Mesenchymal stem cell (in vitro differentiated cells and primary cell): Measurements from ENCODE around the gene RRP1B.
"Not testable (repeated sequence)": the region's sequence is repeated elsewhere in the genome, so short reads cannot be mapped to it uniquely, and the experiment has no call there.

Source experiments
- DNase-seq: peaks from one replicate; pipeline ENCODE4 v3.0.0-alpha.2; 2013
- H2AFZ ChIP-seq: one replicate; pipeline ENCODE4 v1.6.1; 2013; ENCODE audit warnings: low read depth, mild to moderate bottlenecking, control low read depth, inconsistent platforms, low read length, moderate library complexity
- H2AK5ac ChIP-seq: 2 replicates; pipeline ENCODE4 v1.6.1; 2013; ENCODE audit warnings: low read length, moderate library complexity, mild to moderate bottlenecking, inconsistent platforms; ENCODE audit not compliant: severe bottlenecking
- H2BK120ac ChIP-seq: one replicate; pipeline ENCODE4 v1.6.1; 2013; ENCODE audit warnings: low read depth, mild to moderate bottlenecking, inconsistent platforms, low read length, moderate library complexity
- H2BK12ac ChIP-seq, 2 experiments: one replicate each; pipeline ENCODE4 v1.6.1; 2013; ENCODE audit warnings: inconsistent platforms in 2 of 2, low read length in 2 of 2, mild to moderate bottlenecking in 2 of 2, moderate library complexity in 2 of 2, control low read depth in 1 of 2
- H2BK15ac ChIP-seq: one replicate; pipeline ENCODE4 v1.6.1; 2013; ENCODE audit warnings: mild to moderate bottlenecking, low read depth, inconsistent platforms; ENCODE audit not compliant: poor library complexity, severe bottlenecking
- H2BK5ac ChIP-seq: 2 replicates; pipeline ENCODE4 v1.6.1; 2013; ENCODE audit warnings: low read depth, mild to moderate bottlenecking, low read length, control low read depth, inconsistent platforms; ENCODE audit not compliant: poor library complexity, severe bottlenecking
- H3K14ac ChIP-seq, 2 experiments: one replicate each; pipeline ENCODE4 v1.6.1; 2013; ENCODE audit warnings: inconsistent platforms in 2 of 2, low read length in 2 of 2, control low read depth in 1 of 2, mild to moderate bottlenecking in 1 of 2, moderate library complexity in 1 of 2
- H3K18ac ChIP-seq, 2 experiments: one replicate each; pipeline ENCODE4 v1.6.1; 2013; ENCODE audit warnings: inconsistent platforms in 2 of 2, low read length in 2 of 2, control low read depth in 1 of 2, low read depth in 1 of 2, mild to moderate bottlenecking in 1 of 2
- H3K23ac ChIP-seq, 2 experiments: one replicate each; pipeline ENCODE4 v1.6.1; 2013; ENCODE audit warnings: inconsistent platforms in 2 of 2, low read length in 2 of 2, mild to moderate bottlenecking in 2 of 2, moderate library complexity in 2 of 2, control low read depth in 1 of 2
- H3K27ac ChIP-seq: 2 replicates; pipeline ENCODE4 v1.5.1; 2013; ENCODE audit warnings: mild to moderate bottlenecking, moderate library complexity, low read length, control low read depth, inconsistent platforms; ENCODE audit not compliant: poor library complexity, severe bottlenecking
- H3K27me3 ChIP-seq, 2 experiments: 2 replicates each; pipeline versions ENCODE4 v1.6.1 to v1.7.0; 2013; ENCODE audit warnings: low read length in 2 of 2, mild to moderate bottlenecking in 2 of 2, moderate library complexity in 2 of 2, control low read depth in 1 of 2, inconsistent platforms in 1 of 2; ENCODE audit not compliant: control insufficient read depth in 1 of 2, insufficient read depth in 1 of 2
- H3K36me3 ChIP-seq, 2 experiments: 2 replicates each; pipeline versions ENCODE4 v1.6.1 to v1.7.0; 2013; ENCODE audit warnings: low read length in 2 of 2, control low read depth in 1 of 2, inconsistent platforms in 1 of 2, low read depth in 1 of 2, mild to moderate bottlenecking in 1 of 2; ENCODE audit not compliant: insufficient read depth in 2 of 2, control insufficient read depth in 1 of 2
- H3K4ac ChIP-seq, 2 experiments: one replicate each; pipeline ENCODE4 v1.6.1; 2013; ENCODE audit warnings: inconsistent platforms in 2 of 2, low read length in 2 of 2, mild to moderate bottlenecking in 2 of 2, moderate library complexity in 2 of 2, control low read depth in 1 of 2, low read depth in 1 of 2
- H3K4me1 ChIP-seq: 2 replicates; pipeline ENCODE4 v1.6.1; 2013; ENCODE audit warnings: low read depth, low read length, control low read depth; ENCODE audit not compliant: control insufficient read depth, insufficient read depth
- H3K4me2 ChIP-seq: 2 replicates; pipeline ENCODE4 v1.6.1; 2013; ENCODE audit warnings: low read length, mild to moderate bottlenecking, inconsistent platforms; ENCODE audit not compliant: poor library complexity, severe bottlenecking
- H3K4me3 ChIP-seq, 2 experiments: 2 replicates each; pipeline versions ENCODE4 v1.5.1 to v1.7.0; 2013; ENCODE audit warnings: low read length in 2 of 2, mild to moderate bottlenecking in 2 of 2, control low read depth in 1 of 2, low read depth in 1 of 2; ENCODE audit not compliant: insufficient read depth in 1 of 2
- H3K79me1 ChIP-seq: replicated peaks from 2 replicates; pipeline ENCODE4 v1.6.1; 2013; ENCODE audit warnings: mild to moderate bottlenecking, control low read depth, low read length, inconsistent platforms; ENCODE audit not compliant: poor library complexity, severe bottlenecking
- H3K9ac ChIP-seq: 2 replicates; pipeline ENCODE4 v1.7.0; 2013; ENCODE audit warnings: mild to moderate bottlenecking, low read length, moderate library complexity
- H3K9me3 ChIP-seq: 2 replicates; pipeline ENCODE4 v1.7.0; 2013; ENCODE audit warnings: mild to moderate bottlenecking, low read length; ENCODE audit not compliant: control insufficient read depth
- H4K8ac ChIP-seq: one replicate; pipeline ENCODE4 v1.6.1; 2013; ENCODE audit warnings: inconsistent platforms, mild to moderate bottlenecking, low read length, moderate library complexity
- H4K91ac ChIP-seq: one replicate; pipeline ENCODE4 v1.6.1; 2013; ENCODE audit warnings: mild to moderate bottlenecking, low read length, inconsistent platforms
- WGBS: methylation state at CpG from one replicate; pipeline ENCODE4 v1.1.7; 2013; ENCODE audit warnings: mixed read lengths; 5-methylcytosine and 5-hydroxymethylcytosine counted together

The RRP1B gene

DNA sequence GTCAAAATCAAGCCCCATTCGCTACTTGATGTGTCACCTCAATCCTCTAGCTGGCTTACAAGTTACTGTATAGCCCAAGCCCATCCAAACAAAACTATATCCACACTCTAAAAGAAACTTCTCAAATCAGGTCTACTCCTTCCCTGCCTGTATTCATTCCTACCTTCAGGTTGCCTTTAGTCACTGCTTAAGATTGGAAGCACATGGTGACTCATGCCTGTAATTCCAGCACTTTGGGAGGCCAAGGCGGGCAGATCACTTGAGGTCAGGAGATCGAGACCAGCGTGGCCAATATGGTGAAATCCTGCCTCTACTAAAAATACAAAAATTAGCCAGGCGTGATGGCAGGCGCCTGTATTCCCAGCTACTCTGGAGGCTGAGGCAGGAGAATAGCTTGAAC is 7.4 kb upstream of the RRP1B start:
- H3K18ac ChIP-seq, H3K14ac ChIP-seq, H2BK5ac ChIP-seq, H3K9ac ChIP-seq, H2BK12ac ChIP-seq, H2BK120ac ChIP-seq, H3K4me2 ChIP-seq, H3K9me3 ChIP-seq, H4K8ac ChIP-seq, H2AK5ac ChIP-seq, H2BK15ac ChIP-seq, H3K4ac ChIP-seq, DNase-seq, H4K91ac ChIP-seq, H3K27ac ChIP-seq, H3K4me3 ChIP-seq, H3K79me1 ChIP-seq, H3K23ac ChIP-seq, H3K36me3 ChIP-seq, H2AFZ ChIP-seq, H3K4me1 ChIP-seq, H3K27me3 ChIP-seq: not testable (repeated sequence)
- 99% methylated on average over 6 of the region's 6 CpGs for WGBS

DNA sequence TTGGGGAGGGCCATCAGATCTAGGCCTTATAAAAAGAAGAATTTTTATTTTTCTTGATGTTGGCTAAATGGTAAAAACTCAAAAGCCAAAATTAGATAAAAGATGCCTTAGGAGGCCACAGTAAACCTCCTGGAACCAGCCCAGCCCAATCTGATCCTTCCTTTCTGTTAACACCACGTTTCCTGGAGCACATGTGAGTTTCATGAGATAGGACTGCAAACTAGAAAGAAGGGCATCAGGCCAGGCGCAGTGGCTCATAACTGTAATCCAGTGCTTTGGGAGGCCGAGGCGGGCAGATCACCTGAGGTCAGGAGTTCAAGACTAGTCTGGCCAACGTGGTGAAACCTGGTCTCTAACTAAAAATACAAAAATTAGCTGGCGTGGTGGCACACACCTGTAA is 6.7 kb upstream of the RRP1B start:
- no peak overlapping the region for H2BK5ac ChIP-seq
- no peak overlapping the region for H3K27ac ChIP-seq
- no peak overlapping the region for H3K18ac ChIP-seq
- peaks cover 1% of the 10 kb centered on the region for H3K79me1 ChIP-seq
- no peak overlapping the region for H2BK12ac ChIP-seq
- WGBS, result 94% methylated on average over 6 of the region's 6 CpGs
- no peak overlapping the region for H3K9ac ChIP-seq
- no peak overlapping the region for H2AK5ac ChIP-seq
- peaks cover 4% of the 10 kb centered on the region for H3K4me1 ChIP-seq
- H3K14ac ChIP-seq, result no peak overlapping the region
- H3K36me3 ChIP-seq, result peaks cover 0 to 3% of the 10 kb centered on the region in 2 experiments
- H2AFZ ChIP-seq, result no peak overlapping the region
- no peak overlapping the region for H3K4me2 ChIP-seq
- H2BK15ac ChIP-seq, result no peak overlapping the region
- no peak overlapping the region for H3K4me3 ChIP-seq
- no peaks in the 10 kb centered on the region for H3K9me3 ChIP-seq
- H4K91ac ChIP-seq, result no peak overlapping the region
- no peak overlapping the region for H3K23ac ChIP-seq
- H3K4ac ChIP-seq, result no peak overlapping the region
- H4K8ac ChIP-seq, result no peak overlapping the region
- no peak overlapping the region for H2BK120ac ChIP-seq
- DNase-seq, result no peak
- no peaks in the 10 kb centered on the region for H3K27me3 ChIP-seq

DNA sequence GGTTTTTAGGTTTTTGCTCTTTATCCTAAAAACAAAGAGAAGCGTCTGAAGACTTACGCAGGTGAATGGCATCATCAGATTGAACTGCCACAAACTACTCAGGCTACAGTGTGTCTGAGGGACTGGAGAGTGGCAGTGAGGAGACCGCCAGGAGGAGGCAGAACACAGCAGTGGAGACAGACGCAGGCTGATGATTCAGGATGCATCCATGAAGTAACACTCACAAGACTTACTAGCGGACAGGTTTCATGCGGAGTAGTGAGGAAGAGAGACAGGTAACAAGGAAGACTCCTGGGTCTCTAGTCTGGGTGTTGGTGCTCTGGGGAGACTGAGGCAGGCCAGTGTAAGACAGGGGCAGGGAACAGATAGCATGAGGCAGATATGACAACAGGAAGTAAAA is 5.7 kb upstream of the RRP1B start:
- Histone ChIP-seq H2BK12ac (no peak overlapping the region), H2BK120ac (no peak overlapping the region), H3K4me3 (no peak overlapping the region), H3K27ac (no peak overlapping the region), H3K14ac (no peak overlapping the region), H3K4me2 (no peak overlapping the region), H3K23ac (no peak overlapping the region), H3K79me1 (peaks cover 4% of the 10 kb centered on the region), H2BK5ac (no peak overlapping the region), H3K36me3 (peaks cover 0 to 7% of the 10 kb centered on the region in 2 experiments), H4K8ac (no peak overlapping the region), H2AFZ (no peak overlapping the region), H3K4ac (no peak overlapping the region), H3K9ac (no peak overlapping the region), H2BK15ac (no peak overlapping the region), H3K18ac (no peak overlapping the region), H2AK5ac (no peak overlapping the region), H4K91ac (no peak overlapping the region), H3K27me3 (no peaks in the 10 kb centered on the region), H3K4me1 (peaks cover 5% of the 10 kb centered on the region), H3K9me3 (no peaks in the 10 kb centered on the region)
- DNase-seq, result no peak
- WGBS, result 98% methylated on average over 6 of the region's 6 CpGs

DNA sequence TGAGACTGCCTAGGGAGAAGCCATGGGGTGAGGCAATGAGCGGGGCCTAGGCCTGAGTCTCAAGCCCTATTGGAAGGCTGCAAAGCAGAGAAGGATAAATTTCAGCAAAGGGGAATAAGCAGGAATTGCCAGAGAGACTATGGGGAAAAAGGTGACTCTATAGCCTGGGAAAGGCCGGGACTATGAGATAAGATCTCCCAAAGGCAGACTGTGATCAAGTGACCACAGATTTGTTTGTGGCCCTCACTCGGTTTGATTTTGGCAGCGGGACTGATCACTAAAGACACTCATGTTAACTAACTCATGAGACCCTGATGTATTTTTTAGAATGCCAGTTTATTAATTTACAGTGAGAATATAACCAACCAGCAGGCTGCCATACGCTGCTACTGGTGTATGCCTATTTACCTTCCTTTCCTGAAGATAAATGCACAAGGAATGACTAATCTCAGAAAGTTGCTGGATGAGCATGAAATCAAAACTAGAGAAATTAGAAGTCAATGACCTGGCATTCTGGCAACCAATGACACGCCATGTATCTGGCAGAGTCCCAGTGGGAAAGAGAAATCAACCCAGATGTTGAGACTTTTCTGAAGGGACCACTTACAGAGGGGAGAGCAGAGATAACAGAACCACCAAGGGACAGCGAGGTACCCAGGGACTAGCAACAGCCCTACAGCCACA is 4.4 kb upstream of the RRP1B start:
- no peak overlapping the region for H3K4ac ChIP-seq
- peaks cover 5% of the 10 kb centered on the region for H3K79me1 ChIP-seq
- no peak overlapping the region for H2AFZ ChIP-seq
- H3K9ac ChIP-seq, result no peak overlapping the region
- H3K4me1 ChIP-seq, result peaks cover 11% of the 10 kb centered on the region
- H3K36me3 ChIP-seq, result peaks cover 0 to 7% of the 10 kb centered on the region in 2 experiments
- H3K23ac ChIP-seq, result no peak overlapping the region
- H4K91ac ChIP-seq, result no peak overlapping the region
- no peak overlapping the region for H3K18ac ChIP-seq
- H3K4me3 ChIP-seq, result no peak overlapping the region
- no peak overlapping the region for H2BK5ac ChIP-seq
- H2BK120ac ChIP-seq, result no peak overlapping the region
- H2AK5ac ChIP-seq, result no peak overlapping the region
- H3K4me2 ChIP-seq, result no peak overlapping the region
- H3K14ac ChIP-seq, result no peak overlapping the region
- H4K8ac ChIP-seq, result no peak overlapping the region
- no peak for DNase-seq
- H2BK12ac ChIP-seq, result no peak overlapping the region
- H2BK15ac ChIP-seq, result no peak overlapping the region
- WGBS, result 87% methylated on average over 7 of the region's 7 CpGs
- H3K27ac ChIP-seq, result no peak overlapping the region
- H3K9me3 ChIP-seq, result no peaks in the 10 kb centered on the region
- H3K27me3 ChIP-seq, result no peaks in the 10 kb centered on the region
